Subcutaneous adipose tissue (tissue), 4 donors: Measurements from ENCODE around the gene ZNF444. TPM values are rescaled to one million over a fixed set of nuclear protein-coding genes. Genes with fewer than 3 reads are reported as not detected.

Experiments
- total RNA-seq, 4 donors: library from RNA; depleted of rRNA; stranded (reverse); fragments of >200 nt; gene quantifications; one replicate each; pipeline ENCODE4 v1.1.0, GENCODE V29; 2016
- TF ChIP-seq, protein P1 (sequence below): fragments of 450-650 bp; IDR thresholded peaks from one replicate; pipeline ENCODE4 v1.5.1; 2016; ENCODE audit warnings: low read depth, mild to moderate bottlenecking, control low read depth, antibody characterized with exemption, moderate library complexity

The ZNF444 gene
- total RNA-seq, 4 donors from 2014 or later = 5.4 to 35.6 (median 11.3) TPM

DNA sequence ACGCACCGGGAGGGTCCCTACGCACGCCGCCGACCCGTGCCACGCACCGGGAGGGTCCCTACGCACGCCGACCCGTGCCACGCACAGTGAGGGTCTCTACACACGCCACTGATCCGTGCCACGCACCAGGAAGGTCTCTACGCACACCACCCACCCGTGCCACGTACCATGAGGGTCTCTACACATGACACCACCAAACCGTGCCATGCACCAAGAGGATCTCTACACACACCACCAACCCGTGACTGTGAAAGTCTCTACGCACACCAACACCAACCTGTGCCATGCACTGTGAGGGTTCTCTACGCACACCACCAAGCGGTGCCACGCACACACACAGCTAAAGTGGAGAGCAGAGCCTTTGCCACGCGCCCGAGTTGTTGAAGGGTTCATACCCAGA lies 36.7 kb upstream of the ZNF444 start:
- TF ChIP-seq, protein P1, sequence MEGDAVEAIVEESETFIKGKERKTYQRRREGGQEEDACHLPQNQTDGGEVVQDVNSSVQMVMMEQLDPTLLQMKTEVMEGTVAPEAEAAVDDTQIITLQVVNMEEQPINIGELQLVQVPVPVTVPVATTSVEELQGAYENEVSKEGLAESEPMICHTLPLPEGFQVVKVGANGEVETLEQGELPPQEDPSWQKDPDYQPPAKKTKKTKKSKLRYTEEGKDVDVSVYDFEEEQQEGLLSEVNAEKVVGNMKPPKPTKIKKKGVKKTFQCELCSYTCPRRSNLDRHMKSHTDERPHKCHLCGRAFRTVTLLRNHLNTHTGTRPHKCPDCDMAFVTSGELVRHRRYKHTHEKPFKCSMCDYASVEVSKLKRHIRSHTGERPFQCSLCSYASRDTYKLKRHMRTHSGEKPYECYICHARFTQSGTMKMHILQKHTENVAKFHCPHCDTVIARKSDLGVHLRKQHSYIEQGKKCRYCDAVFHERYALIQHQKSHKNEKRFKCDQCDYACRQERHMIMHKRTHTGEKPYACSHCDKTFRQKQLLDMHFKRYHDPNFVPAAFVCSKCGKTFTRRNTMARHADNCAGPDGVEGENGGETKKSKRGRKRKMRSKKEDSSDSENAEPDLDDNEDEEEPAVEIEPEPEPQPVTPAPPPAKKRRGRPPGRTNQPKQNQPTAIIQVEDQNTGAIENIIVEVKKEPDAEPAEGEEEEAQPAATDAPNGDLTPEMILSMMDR = no peak

DNA sequence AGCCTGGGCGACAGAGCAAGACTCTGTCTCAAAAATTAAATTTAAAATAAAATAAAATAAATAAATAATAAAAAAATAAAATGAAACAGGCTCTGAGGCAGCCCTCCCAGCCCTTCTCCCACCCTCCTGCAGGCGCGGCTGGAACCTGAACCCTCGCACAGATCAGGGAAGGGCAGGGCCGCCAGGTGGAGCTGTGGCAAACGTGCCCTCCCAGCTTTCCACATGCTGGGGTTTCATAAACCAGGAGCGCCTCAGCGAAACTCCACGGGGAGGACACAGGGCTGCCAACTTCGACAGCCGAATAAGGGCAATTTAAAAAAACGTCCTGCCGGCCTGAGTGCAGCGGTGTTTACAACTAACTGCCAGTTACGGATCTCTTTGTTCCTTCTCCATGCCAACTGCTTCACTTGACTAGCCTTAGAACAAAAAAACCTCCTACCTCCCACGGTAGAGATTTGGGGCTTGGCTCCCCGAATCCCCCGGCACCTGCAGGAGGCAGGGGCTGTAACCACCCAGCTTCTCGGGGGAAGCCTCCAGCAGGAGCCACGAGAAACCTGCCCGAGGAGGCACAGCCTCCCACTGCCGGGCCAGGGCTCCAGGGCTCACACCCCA lies 35.9 kb upstream of the ZNF444 start:
- TF ChIP-seq, protein P1 = no peak

DNA sequence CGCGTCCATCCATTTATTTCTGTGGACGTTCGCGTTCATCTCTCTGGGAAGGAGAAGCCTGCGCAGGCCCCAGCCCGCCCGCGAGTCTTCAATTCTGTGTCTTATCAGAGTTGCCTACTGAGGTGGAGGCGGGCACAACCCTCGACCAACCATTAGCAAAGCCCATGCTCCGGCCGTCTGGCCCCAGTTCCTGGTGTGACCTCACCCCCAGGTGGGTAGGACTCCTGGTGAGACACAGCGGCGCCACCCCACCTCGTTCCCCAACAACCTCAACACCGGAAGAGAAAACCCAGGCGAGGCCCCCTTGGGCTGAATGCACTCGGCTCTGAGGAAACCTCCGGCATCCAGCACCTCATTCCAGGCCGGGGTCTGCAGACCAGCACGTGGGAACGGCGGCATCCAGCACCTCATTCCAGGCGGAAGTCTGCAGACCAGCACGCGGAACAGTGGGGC lies 34.7 kb upstream of the ZNF444 start:
- TF ChIP-seq, protein P1 = no peak

DNA sequence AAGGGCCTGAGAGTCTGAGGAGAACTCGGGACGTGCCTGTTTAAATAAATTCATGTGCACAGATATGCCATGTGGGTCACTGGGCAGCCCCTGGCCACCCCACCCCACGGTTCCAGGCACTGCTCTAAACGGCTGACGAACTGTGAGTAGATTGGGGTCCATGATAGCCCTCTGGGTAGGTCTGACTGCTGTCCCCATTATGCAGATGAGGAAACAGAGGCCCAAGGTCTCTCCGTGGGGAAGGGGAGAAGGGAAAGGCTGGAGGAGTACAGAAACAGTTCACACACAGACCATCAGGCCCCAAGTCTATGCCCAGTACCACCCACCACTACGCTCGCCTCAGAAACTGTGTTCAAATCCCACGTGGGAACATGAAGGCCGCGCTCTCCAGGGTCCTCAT lies 34.1 kb upstream of the ZNF444 start:
- TF ChIP-seq, protein P1 = no peak

DNA sequence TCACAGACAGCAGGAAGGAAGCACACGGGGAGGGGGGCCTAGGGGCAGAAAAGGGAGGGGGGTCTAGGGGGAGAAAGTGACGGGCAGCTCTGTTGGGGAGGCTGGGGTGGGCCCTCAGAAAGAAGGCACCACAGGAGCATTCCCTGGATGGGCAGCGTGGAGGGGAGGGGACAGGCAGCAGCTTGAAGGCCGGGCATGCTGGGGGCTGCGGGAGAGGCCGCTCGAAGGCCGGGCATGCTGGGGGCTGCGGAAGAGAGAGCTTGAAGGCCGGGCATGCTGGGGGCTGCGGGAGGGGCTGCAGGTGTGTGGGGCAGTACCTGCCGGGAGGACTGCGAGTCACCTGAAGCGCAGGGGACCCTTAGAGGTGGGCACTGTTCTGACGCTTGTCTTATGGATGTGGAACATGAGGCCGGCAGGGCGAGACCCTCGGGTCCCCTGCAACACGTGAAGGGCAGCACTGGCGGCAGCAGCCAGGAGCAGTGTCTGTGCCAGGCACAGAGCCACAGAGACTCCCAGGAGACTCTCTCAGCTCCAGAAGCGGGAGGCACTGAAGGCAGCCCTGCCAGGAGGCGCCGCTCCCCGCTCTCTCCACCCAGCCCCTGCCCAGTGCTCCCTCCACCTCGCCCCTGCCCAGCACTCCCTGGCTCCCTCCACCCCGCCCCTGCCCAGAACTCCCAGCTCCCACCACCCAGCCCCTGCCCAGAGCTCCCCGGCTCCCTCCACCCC lies 33.3 kb upstream of the ZNF444 start:
- TF ChIP-seq, protein P1 = no peak

DNA sequence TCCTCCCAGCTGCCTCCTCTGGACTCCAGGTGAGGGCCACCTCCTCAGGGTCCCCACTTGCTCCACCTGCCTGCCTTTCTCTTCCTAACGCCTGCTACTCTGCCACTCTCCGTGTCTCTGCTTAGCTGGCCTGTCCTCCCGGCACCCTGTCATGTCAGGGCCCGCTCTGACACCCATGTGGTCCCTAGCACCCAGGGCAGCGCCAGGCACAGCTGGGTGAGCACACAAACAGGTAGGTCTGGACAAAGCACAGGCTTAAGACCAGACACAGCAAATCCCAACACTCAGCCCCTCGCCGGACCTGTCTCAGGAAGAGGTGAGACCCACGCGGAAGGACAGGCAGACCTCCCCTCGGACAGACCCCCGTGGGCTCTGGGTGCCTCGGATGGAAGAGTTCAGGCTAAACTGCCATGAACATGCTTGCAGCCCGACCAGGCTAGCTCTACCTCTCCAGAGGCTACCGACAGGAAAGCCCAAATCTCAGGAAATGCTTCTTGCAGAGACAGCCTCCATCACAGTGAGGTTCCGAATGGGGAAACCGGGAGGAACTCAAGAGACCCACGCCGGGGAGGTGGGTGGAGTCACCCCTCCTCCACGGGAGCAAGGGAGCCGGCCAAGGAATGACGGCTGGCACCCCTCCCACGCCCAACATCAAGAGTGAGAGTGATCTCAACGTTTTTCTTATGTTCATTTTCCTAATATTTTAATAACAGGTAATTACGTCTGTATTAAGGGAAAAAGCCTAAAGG lies 32.5 kb upstream of the ZNF444 start:
- TF ChIP-seq, protein P1 = no peak

DNA sequence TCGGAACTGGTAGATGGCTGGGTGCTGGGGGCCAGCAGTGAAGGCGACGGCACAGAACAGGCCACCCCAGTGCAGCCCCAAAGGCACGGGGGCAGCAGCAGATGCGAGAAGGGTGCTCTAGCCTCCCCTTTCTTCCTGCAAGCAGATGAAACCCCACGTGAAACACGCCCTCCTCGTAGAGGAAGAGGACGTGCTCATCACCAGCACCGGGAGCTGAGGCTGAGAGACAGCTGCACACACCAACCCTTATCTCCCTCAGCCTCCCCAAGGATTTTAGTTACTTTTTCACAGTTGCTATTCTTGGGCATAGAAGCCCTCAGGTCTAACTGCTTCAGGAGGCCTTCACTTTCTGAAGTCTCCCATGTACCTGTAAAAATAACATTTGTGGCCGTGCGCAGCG lies 31.9 kb upstream of the ZNF444 start:
- TF ChIP-seq, protein P1 = no peak
